Upper lobe of left lung (tissue), 6 donors: Measurements from ENCODE around the gene CAB39L. TPM values are rescaled to one million over a fixed set of nuclear protein-coding genes. Genes with fewer than 3 reads are reported as not detected.

Experiments used
- ATAC-seq, 2 donors: fragments of 200-7000 bp; cut with Tn5 transposase; one replicate each; pipeline ENCODE4 v1.9.1; 2022; ENCODE audit warnings: mild to moderate bottlenecking in 2 of 2, moderate library complexity in 2 of 2; ENCODE audit not compliant: low FRiP score in 2 of 2
- DNase-seq, 2 donors: peaks; one replicate each; pipeline ENCODE4 v3.0.0-alpha.2; 2019 to 2020
- H3K27ac ChIP-seq, 4 donors: fragments of 200-600 bp; sonication (generic); one replicate each; pipeline ENCODE4 v1.5.1; 2016 to 2019
- H3K27me3 ChIP-seq, 4 donors: fragments of 200-600 bp; sonication (generic); one replicate each; pipeline ENCODE4 v1.5.1; 2017 to 2019
- H3K36me3 ChIP-seq, 4 donors: fragments of 200-600 bp; sonication (generic); one replicate each; pipeline ENCODE4 v1.5.1; 2016 to 2019
- H3K4me1 ChIP-seq, 4 donors: fragments of 200-600 bp; sonication (generic); one replicate each; pipeline ENCODE4 v1.5.1; 2018 to 2019
- H3K4me3 ChIP-seq, 4 donors: fragments of 200-600 bp; sonication (generic); one replicate each; pipeline ENCODE4 v1.5.1; 2017 to 2019; ENCODE audit warnings: mild to moderate bottlenecking in 2 of 4, moderate library complexity in 1 of 4
- H3K9me3 ChIP-seq, 4 donors: fragments of 200-600 bp; sonication (generic); one replicate each; pipeline ENCODE4 v1.5.1; 2018 to 2019
- CTCF ChIP-seq, 6 experiments: fragments of 450-650 bp in 4 of 6; fragments of 200-600 bp in 2 of 6; sonication (generic) in 2 of 6; IDR thresholded peaks; one replicate each; pipeline ENCODE4 v1.5.1; 2016 to 2019; ENCODE audit warnings: antibody characterized with exemption in 6 of 6
- EP300 ChIP-seq, 4 donors: sonication (generic); formaldehyde crosslinking; IDR thresholded peaks; one replicate each; pipeline ENCODE4 v1.5.1; 2017; ENCODE audit warnings: antibody characterized with exemption in 4 of 4, control low read depth in 2 of 4
- POLR2A ChIP-seq, 4 donors: fragments of 450-650 bp; IDR thresholded peaks; one replicate each; pipeline ENCODE4 v1.5.1; 2016 to 2017; ENCODE audit warnings: antibody characterized with exemption in 4 of 4, mild to moderate bottlenecking in 2 of 4
- POLR2AphosphoS5 ChIP-seq, 2 donors: sonication (generic); formaldehyde crosslinking; IDR thresholded peaks; one replicate each; pipeline ENCODE4 v1.5.1; 2017; ENCODE audit warnings: antibody characterized with exemption in 2 of 2
- WGBS, 2 donors: methylation state at CpG; one replicate each; pipeline ENCODE4 v1.1.5; 2017 to 2018; 5-methylcytosine and 5-hydroxymethylcytosine counted together
- total RNA-seq, 6 donors: library from RNA; depleted of rRNA in 4 of 6; stranded (reverse); fragments of >200 nt in 4 of 6; gene quantifications; one replicate each; pipeline versions ENCODE4 v1.1.0 to v1.2.1, GENCODE V29; 2016 to 2021
- donor health status: DM: no; HTN: no; CAD: no; lungs with moderate emphysema.
- donor health status: DM: no; HTN: yes; CAD: no; lungs with severe emphysema.

The CAB39L gene
- total RNA-seq, 6 donors from 2014 or later: 12.5 to 49.2 (median 19.5) TPM

GRCh38 chr13:49319551-49319950 is 124.3 kb downstream of the CAB39L start:
- DNase-seq (no peak), ATAC-seq (no peak)
- H3K27me3 ChIP-seq: no peaks in the 10 kb centered on the region
- H3K9me3 ChIP-seq: no peaks in the 10 kb centered on the region
- peak overlapping the region in 1 of 4 donors; percentile 37 for H3K27ac ChIP-seq
- no peak for TF ChIP-seq POLR2AphosphoS5 (IDR thresholded peaks at IDR 0.05)
- peaks cover under 1 to 8% (median 5%) of the 10 kb centered on the region in 4 donors for H3K4me1 ChIP-seq
- H3K4me3 ChIP-seq: no peak overlapping the region
- no peaks in the 10 kb centered on the region for H3K36me3 ChIP-seq

GRCh38 chr13:49315756-49316482 is 127.9 kb downstream of the CAB39L start:
- Histone ChIP-seq H3K9me3 (no peaks in the 10 kb centered on the region), H3K27me3 (no peaks in the 10 kb centered on the region), H3K36me3 (no peaks in the 10 kb centered on the region), H3K27ac (no peak overlapping the region), H3K4me3 (no peak overlapping the region), H3K4me1 (peaks cover 13 to 19% (median 17%) of the 10 kb centered on the region in 4 donors)
- no peak for DNase-seq
- 97 to 98% methylated on average over 5 of the region's 5 CpGs for WGBS, 2 donors
- no peak for TF ChIP-seq POLR2AphosphoS5 (IDR thresholded peaks at IDR 0.05)
- no peak for TF ChIP-seq EP300 (IDR thresholded peaks at IDR 0.05)
- TF ChIP-seq POLR2A (IDR thresholded peaks at IDR 0.05): no peak
- no peak for TF ChIP-seq CTCF (IDR thresholded peaks at IDR 0.05)
- no peak for ATAC-seq

- Histone ChIP-seq H3K27me3 (no peaks in the 10 kb centered on the region), H3K36me3 (peaks cover 0 to 2% (median 0%) of the 10 kb centered on the region in 4 donors), H3K9me3 (no peaks in the 10 kb centered on the region), H3K4me3 (no peak overlapping the region), H3K4me1 (peaks cover 13 to 19% (median 15%) of the 10 kb centered on the region in 4 donors), H3K27ac (peak overlapping the region in 2 of 4 donors; percentile 62 to 74)
- TF ChIP-seq POLR2A (IDR thresholded peaks at IDR 0.05) (no peak), CTCF (IDR thresholded peaks at IDR 0.05) (no peak), EP300 (IDR thresholded peaks at IDR 0.05) (no peak), POLR2AphosphoS5 (IDR thresholded peaks at IDR 0.05) (no peak)
- no peak for DNase-seq
- ATAC-seq: no peak
- WGBS, 2 donors: 90 to 91% methylated on average over 3 of the region's 3 CpGs
These were observed 128.8 kb downstream of the CAB39L start for GRCh38 chr13:49315036-49315565.

GRCh38 chr13:49314344-49314882 is 129.5 kb downstream of the CAB39L start:
- no peaks in the 10 kb centered on the region for H3K9me3 ChIP-seq
- DNase-seq (no peak), ATAC-seq (peak; percentile 15 to 54)
- WGBS, 2 donors: 57 to 69% methylated on average over 6 of the region's 6 CpGs
- no peak for TF ChIP-seq EP300 (IDR thresholded peaks at IDR 0.05)
- TF ChIP-seq POLR2A (IDR thresholded peaks at IDR 0.05): no peak
- TF ChIP-seq POLR2AphosphoS5 (IDR thresholded peaks at IDR 0.05): no peak
- TF ChIP-seq CTCF (IDR thresholded peaks at IDR 0.05): no peak
- H3K4me1 ChIP-seq: peaks cover 13 to 19% (median 15%) of the 10 kb centered on the region in 4 donors
- peaks cover 0 to 5% (median 0%) of the 10 kb centered on the region in 4 donors for H3K36me3 ChIP-seq
- H3K27ac ChIP-seq: peak overlapping the region; percentile 38 to 74 (median 66)
- no peaks in the 10 kb centered on the region for H3K27me3 ChIP-seq
- H3K4me3 ChIP-seq: no peak overlapping the region

GRCh38 chr13:49311816-49312215 is 132.0 kb downstream of the CAB39L start:
- H3K27ac ChIP-seq: no peak overlapping the region
- 95 to 98% methylated on average over 6 of the region's 6 CpGs for WGBS, 2 donors
- no peaks in the 10 kb centered on the region for H3K27me3 ChIP-seq
- DNase-seq (no peak), ATAC-seq (no peak)
- H3K4me1 ChIP-seq: peaks cover 27 to 36% (median 31%) of the 10 kb centered on the region in 4 donors
- H3K36me3 ChIP-seq: peaks cover 0 to 5% (median 0%) of the 10 kb centered on the region in 4 donors
- H3K9me3 ChIP-seq: no peaks in the 10 kb centered on the region
- H3K4me3 ChIP-seq: no peak overlapping the region
- TF ChIP-seq CTCF (IDR thresholded peaks at IDR 0.05) (no peak), EP300 (IDR thresholded peaks at IDR 0.05) (no peak), POLR2A (IDR thresholded peaks at IDR 0.05) (no peak), POLR2AphosphoS5 (IDR thresholded peaks at IDR 0.05) (no peak)
